GM19035 (cell line): ENCODE data around the gene CDK15.
"Not testable (repeated sequence)": the region's sequence is repeated elsewhere in the genome, so short reads cannot be mapped to it uniquely, and the experiment has no call there.

Source experiments
- ATAC-seq: cut with Tn5 transposase; IDR thresholded peaks from one replicate; pipeline ENCODE4 v1.9.1; 2021; ENCODE audit not compliant: unreplicated experiment

Gene CDK15

DNA sequence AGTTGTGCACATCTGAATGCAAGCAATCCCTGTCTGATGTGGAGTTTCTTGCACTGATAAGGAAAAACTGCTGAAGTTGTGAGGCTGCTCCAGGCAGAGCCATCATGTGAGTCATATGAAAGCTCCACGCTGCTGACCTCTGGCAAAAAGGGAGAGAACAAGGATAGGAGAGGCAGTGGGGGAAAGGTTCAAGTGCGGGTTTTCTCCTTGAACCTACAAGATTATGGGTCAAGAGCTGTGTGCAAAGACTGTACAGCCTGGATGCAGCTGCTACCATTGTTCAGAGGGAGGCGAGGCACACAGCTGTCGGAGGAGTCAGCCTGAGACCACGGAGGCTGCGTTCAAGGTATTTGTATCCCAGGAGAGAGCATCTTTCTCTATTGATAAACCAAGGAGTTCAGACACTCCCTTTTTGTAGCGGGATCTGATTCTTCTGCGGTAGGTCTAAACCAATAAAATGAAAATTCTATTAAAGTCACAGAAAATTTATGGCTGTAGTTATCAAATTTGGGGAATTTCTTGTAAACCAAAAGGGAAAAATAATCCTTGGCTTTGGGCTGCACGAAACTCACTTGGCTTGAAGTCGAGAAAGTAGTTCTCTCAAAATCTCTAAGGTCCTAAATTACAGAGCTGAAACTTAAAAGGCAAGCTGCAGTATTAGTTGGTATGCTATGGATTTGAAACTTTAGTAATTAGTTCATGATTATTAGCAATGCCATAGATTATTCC, at the start of gene CDK15:
CDK15 (plus strand) TSS at position 96 of the 729 bp plus-strand sequence; CDS start at position 224, 128 bp downstream.
- ATAC-seq = no peak

DNA sequence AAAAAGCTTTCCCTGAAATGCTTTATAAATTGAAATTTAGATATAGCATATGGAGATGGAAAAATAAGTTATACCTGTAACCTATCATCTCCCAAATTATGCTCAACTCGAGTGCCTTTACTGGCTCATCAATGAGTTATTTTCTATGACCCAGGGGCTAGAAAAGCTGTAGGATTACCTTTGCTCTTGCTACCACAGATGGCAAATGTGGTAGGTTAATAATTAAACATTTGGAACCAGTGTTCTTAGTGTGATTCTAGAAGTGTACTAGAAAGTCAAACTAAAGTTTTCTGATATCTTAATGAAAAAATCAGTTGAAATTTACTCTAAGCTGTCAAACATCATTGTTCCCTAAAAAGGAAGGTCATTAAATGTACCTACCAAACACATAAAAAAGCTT, 48.1 kb upstream of the CDK15 start:
- no peak for ATAC-seq

DNA sequence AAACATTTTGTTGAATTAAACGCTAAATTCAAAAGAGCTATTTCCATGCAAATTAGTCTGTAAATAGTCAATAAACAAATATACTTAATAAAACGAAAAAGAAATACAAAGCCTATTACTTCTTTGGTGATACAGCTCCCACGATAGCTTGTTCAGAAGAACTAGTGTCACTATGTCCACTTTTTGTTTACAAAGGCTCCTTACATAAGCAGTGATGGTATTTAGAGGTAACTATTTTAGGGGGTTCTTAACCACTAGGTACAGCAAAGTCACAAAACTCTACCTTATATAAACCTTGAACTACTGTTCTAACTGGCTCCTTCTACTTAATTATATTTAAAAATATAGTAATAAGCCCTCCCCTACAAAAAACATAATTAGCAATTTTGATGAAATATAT, 47.5 kb upstream of the CDK15 start:
- no peak for ATAC-seq

DNA sequence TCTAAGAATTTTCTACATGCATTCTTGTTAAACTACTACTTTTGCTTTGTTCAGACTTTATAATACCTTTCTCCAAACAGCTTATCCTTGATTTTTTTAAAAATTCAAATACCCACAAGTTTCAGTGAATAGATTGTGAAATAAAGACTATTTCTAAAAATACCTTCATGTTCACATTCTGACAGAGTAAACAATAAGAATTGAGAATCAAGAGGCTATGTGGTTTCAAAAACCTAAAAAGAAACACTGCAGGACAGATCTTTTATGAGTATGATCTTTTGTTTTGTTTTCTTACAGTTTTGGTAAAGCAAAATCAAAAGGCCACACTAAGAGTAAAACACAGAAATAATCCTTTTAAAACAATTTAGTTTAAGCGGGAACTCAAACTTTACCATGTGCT, 46.8 kb upstream of the CDK15 start:
- ATAC-seq = peak; percentile 57

DNA sequence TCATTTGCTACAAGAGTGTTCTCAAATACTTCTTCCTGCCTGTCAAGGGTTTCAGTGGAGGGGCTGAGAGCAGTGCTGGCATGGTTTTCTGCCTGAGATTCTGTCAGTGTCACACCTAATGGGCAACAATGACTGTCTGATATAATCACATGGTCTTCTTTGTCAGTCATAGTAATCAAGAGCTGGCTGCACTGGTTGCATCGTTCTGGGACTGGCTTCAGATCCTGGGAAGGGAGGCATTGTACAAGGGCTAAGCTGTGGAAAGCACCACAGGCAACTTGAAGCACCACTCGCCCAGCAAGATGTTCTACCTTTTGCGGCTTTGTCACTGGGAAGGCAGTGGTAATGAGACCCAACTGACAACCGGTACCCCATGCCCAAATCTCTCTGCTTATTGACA, 45.2 kb upstream of the CDK15 start:
- ATAC-seq = no peak

DNA sequence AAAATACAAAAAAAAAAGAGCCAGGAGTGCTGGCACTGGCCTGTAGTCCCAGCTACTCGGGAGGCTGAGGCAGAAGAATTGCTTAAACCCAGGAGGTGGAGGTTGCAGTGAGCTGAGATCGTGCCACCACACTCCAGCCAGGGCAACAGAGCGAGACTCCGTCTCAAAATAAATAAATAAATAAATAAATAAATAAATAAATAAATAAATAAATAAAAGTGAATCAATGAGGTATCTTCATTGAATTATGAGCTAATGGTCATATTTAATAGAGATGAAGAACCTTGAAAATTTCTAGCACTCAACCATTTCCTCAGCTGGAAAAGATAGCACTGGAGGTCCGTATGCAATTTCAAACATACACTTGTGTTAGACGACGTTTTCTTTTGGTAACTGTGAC, 41.9 kb upstream of the CDK15 start:
- ATAC-seq = not testable (repeated sequence)

DNA sequence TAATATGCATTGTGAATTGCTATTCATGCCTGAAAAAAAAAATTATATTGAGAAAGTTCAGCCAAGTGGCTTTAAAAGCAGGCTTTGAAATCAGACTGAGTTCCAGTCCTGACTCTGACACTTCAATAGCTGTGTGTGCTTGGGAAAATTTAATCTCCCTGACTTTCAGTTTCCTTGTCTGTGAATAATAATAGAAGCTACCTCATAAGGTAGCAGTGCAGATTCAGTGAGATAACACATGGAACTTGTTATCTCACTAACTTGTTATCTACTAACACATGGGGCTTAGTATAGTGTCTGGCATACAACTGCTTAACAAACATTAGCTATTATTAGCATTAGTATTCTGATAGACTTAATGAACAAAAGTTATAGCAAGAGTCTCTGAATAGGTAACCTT, 40.5 kb upstream of the CDK15 start:
- ATAC-seq = no peak

DNA sequence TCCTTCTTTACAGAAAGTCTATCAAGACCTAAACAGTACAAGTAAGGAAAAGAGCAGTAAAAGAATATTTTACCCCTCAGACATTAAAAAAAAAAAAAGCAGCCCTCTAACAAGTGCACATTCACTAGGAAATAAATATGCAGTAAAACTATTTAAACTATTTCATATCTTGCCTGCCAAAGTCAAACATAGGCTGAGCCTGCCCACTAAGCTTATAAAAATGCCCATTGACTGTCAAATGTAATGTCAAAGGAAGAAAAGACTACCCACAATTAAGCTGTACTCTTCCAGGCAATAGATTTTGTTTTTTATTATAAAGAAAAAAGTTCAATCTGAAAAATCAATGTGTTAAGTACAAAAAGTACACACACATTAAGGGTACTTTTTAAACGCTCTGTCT, 37.4 kb upstream of the CDK15 start:
- no peak for ATAC-seq

DNA sequence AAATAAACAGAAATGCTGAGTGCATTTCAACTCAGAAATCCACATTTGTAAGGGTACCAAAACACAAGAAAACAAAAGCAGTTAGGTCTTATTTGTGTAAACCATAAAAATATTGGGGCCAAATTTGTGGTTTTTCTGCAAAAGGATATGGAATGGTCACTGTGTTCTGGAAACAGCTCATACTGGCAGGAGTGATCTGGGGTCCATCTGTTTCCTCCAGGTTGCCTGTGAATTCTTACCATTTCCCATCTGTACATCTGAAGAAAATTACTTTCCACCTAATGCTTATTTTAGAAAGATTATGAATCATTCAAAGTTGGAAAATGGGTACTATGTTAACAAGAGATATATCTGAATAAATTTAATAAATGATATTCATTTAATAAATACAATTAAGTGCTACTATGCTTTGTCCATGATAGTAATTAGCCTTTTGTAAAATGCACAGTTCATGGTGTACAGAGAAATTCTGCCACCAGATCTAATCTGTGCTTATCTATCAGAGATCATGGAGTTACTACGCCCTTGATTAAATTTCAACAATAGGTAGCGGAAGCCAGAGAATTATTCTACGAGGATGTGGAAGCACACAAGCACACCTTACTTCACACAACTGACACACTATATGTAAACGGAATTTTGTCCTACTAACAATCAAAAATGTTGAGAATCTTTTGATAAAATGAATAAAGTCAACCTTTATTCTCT, 36.5 kb upstream of the CDK15 start:
- no peak for ATAC-seq

DNA sequence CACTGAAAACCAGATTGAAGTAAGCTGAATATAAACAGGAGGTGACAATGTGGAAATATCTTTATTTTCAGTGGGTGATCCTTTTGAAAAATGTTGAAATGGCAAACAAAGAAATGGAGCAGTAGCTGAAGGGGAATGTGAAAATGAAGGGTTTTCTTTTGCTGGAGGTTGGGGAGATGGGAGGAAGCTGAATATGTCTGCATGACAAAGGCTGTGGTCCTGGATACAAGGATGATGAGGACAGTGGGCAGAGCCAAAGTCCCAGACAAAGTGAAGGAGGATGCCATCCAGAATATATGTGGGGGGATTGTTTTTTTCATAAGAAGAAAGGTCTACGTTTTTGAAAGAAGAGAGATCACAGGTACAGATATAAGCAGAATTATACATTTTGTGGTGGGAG, 32.3 kb upstream of the CDK15 start:
- ATAC-seq = no peak

DNA sequence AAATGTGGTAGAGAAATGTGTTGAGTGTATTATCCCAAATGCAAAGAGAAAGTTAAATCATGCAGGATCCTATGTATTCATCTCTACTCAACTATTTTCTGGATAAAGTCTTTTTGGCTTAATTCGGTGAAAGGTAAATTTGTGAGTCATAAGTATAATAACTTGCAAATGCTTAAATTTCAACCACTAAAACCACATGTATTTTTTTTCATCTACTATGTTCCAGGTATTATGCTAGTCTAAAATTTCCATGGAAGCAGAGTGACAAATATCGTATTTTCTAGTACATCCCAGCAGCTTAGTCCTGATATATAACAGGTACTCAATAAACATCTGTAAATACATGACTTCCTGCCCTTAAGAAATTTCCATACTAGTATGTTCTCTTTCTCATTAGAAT, 31.8 kb upstream of the CDK15 start:
- no peak for ATAC-seq

DNA sequence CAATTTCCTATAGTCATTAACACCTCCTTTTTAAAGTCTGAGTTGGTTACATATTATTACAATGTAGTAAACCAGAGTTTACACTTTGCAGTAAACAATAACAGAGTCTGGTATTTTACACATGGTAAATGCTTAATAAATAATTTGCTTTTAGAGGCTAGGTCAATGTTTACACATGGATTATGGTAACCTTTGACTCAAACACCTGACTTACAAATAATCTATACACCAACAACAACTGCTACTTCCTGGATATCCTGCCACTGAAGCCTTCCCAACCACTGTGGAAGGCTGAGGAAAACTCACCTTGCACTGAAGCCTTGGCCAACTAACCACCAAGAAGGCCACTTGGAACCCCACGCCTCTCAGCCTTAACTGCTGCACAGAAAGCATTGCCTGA, 31.0 kb upstream of the CDK15 start:
- no peak for ATAC-seq

DNA sequence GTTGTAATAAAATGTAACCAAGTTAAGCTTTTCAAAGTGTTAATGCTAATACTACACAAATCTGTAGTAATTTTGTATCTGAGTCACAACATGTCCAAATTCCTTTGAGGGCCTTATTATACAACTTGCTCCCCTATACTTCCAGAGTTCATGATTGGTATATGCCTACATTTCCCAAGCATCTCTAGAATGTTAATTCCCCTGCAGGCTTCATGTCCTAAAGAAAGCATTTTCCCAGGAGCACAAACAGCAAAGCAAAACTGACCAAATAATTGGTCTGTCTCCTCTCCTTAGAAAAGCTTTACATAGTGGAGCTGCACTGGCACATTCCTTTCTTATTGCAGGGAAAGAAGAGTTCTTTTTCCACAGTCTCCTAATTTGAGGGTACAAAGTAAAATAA, 29.3 kb upstream of the CDK15 start:
- no peak for ATAC-seq

DNA sequence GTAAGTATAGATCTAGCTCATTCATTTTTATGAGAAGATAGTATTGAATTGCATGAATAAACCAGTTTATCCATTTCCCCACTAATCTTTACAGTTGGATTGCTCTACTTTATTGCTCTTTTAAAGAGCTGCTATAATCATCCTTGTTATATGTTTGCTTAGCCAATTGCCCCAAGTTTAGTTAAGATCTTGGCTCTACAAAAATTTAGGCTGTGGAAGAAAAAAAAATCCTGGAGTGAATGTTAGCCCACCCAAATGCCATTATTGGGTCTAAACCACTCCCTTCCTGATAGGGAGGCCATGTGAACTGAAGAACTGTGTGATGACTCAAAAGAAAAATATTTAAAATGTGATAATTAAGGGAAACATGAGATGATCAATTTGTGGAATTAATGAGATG, 28.5 kb upstream of the CDK15 start:
- no peak for ATAC-seq

DNA sequence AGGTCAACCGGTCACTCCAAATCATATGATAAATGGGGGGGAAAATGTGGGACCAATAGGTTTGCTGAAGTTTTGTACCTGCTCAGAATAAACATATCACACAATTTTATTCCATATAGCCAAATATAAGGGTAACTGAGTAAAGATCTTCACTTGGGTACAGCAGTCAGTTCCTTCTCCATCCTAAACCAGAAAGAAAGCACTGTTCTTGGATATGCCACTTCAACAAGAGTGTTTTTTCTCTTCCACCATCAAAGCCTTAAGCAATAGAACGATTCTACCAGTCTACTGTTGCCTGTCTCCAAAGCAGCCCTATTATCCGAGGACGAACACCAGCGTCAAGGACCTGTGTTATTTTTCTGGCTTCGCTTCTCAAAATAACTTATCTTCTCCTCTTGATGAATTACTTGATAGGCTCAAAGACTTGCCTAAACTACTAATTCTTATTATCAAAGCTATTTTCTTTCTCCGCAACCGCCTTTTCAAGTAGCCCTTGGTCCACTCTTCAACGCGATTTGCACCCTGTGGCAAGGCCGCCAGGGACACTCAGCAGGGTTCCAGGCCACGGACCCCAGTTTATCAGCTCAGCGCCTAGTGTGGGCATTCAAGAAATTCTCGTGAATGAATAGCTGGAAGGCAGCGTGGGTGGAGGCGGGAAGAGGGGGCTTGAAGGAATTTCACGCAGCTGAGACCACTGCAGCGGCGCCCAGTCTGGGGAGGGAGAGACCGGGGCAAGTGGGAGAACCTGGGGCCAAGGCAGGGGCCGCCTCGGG, 26.2 kb upstream of the CDK15 start:
- peak; percentile 9 for ATAC-seq

DNA sequence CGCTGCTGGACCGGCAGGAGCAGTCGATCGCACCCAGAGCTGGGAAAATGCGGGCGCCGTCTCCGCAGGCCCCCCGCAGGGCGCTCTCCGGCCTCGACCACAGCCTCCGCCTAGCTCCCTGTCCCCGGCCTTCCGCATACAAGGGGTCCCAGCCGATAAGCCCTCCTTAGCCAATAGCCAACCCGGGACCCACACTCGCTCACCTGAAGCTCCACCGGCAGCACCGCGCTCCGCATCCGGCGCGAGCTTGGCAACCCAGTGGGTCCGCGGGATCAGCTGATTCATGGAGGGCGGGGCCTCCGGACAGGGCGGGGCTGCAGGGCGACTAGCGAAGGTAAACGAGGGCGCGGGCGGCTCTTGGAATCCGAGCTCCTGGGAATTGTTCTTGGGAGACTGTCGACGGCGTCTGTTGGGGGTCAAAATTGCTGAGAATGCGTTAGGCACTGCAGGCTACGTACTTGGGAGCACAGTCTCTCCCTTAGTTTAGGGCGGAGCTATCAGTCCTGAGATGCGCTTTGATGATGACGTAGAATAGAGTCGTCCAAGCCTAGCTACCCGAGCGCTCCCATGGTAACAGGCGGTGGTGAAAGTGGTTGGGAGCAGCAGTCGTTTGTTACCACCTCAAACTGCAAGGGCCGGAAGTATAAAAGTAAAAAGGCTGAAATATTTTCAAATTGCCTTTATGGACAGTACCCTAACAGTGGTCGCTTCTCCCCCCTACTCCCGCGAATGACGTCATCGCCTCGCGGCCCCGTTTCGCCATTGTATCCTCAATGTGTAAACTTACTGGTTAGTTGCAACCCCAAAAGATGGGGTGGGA, 25.5 kb upstream of the CDK15 start, which contains the start of gene ALS2:
ALS2 (minus strand) TSS at position 260 of the 820 bp plus-strand sequence. CDS start 12,048 bp downstream, outside the sequence.
- peak; percentile 97 for ATAC-seq

DNA sequence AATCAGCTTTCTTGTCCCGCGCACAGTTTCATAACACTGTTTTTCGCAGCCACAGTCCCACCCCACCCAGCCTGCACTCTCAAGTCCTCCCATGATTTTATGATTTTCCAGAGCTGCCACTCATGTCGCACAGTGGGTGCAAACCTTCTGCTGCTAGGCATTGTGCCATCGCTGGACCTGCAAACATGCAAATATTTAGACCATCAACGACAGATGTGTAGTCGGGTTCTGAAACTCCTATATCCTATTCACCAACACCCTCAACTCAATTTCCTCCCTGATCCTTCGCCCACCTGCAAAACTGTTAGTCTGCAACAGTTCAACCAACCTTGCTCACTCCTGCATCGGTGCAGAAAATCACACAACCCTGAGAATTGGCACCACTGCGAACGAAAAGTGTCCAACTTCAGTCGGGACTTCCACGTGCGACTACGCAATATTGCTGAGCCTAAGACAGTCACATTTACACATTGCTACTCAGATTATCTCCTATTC, 24.7 kb upstream of the CDK15 start:
- no peak for ATAC-seq

DNA sequence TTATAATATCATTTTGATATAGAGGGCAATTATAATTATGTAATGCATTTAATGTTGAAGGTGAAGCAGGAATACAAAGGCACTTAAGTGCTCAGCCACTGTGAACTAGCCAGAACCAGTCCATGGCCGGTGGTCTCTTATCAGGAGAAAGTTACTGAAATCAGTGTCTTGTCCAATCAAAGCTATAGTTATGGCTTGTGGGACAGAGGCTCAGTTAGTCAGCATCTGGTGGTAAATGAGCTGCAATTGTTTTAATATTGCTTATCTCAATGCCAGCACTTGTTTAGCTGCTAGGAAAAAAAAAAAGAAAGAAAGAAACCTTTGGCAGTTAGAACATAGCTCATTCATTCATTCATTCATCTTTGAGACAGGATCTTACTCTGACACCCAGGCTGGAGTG, 21.8 kb upstream of the CDK15 start:
- ATAC-seq = no peak

DNA sequence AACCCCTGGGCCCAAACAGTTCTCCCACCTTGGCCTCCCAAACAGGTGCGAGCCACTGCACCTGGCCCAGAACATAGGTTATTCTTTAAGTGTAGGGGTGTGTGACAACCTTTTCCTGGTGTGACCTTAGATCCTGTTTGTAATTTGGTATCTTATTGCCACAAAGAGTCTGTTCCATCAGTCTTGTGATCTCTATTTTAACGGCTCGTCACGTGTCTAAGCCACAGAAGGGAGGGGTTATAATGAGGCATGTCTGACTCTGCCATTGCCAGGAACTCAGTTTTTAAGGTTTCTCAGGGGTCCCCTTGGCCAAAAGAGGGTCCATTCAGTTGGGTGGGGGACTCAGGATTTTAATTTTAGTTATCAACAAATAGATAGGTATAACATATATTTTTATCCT, 21.2 kb upstream of the CDK15 start:
- no peak for ATAC-seq

DNA sequence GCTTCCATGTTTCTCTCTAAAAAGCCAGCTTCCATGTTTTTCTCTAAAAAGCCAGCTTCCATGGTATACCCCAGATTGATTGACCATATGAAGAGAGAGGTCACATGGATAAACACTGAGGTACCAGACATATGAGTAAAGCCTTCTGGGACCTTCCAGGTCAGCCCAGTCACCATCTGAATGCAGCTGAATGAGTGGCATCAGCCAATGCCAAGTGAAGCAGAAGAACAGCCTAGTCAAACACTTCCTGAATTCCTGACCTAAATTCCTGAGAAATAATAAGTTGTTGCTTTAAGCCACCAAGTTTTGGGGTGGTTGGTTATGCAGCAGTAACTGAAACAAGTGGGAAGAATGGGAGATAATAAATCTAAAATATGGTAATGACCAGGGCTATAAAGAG, 19.9 kb upstream of the CDK15 start:
- no peak for ATAC-seq

DNA sequence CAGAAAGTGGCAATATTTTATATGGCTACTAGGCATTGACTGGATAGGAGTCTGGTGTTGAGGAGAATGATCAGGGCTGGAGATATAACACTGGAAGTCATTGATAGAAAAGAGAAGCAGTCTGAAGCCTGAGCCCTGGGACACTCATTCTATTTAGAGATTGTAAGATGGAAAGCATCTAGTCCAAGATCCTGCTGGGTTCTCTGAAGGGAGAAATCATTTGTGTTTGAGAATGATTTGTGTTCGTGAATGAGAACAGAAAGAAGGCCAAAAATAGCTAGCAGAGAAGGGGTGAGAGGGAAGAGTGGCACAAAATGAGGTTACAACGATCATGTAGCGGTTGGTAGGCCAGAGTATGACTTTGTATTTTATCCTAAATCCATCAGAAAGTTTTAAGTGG, 18.0 kb upstream of the CDK15 start:
- no peak for ATAC-seq
